ENCODE data around the gene MYBPH. TPM values are rescaled to one million over a fixed set of nuclear protein-coding genes. Genes with fewer than 3 reads are reported as not detected.
A peak's percentile ranks its signal among the peaks of the same experiment; 100 is the strongest.

The MYBPH gene
- total RNA-seq, 1 donor from 2014 or later: not detected

DNA sequence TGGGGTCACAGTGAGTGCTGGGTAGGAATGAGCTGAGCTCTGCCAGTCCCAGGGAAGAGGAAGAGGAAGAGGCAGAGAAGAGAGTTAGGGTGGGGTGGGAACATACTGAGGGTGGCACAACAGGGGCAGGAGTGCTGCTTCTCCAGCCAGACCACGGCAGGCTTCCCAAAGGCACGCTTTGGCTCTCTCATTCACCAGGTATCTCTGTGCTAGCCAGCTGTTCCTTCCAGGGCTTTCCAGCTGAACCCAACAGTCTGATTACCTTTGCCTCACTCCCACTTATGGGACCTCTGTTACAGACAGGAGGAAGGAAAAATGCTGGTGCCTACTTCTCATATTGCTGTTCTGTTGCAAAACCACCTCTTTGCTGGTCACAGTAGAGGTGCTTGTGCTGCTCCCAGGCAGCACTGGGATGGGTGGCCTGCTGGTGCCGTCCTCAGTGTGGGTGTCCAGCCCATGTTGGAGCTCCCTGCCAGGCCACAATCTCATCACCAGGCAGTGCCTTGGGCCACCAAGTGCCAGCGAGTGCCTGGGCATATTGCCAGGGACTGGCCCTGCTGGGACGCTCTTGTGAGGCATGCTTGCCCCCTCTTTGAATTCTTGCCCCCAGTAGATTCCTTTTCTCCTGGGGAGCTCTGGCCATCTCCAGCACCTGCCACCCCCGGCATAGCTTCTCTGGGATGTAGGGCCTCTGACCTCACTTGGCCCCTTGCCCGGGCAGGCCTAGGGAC, 46.0 kb downstream of the MYBPH start:
- no peak for DNase-seq (ENCODE audit: low spot score)

DNA sequence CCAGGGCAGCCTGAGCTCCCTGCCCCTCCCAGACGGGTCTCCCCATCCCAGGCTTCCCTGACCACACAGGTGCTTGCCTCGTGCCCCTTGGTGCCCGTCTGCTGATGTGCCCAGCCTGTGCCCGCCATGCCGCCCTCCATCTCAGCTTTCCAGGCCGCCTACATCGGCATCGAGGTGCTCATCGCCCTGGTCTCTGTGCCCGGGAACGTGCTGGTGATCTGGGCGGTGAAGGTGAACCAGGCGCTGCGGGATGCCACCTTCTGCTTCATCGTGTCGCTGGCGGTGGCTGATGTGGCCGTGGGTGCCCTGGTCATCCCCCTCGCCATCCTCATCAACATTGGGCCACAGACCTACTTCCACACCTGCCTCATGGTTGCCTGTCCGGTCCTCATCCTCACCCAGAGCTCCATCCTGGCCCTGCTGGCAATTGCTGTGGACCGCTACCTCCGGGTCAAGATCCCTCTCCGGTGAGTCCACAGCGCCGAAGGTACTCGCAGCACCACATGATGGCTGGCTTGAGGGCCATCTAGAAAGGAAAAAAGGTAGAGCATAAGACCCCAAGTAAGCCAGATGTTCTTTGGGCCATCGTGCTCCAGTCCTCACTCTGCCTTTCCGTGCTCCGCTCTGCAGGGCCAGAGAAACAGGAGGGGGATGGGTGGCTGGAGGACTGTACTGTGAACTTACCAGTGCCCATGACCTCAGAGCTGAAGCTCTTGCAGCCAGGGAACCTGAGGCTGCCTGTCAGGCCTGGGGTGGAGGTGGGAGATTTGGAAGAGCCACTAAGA, 46.7 kb downstream of the MYBPH start:
- DNase-seq (ENCODE audit: low spot score): no peak

DNA sequence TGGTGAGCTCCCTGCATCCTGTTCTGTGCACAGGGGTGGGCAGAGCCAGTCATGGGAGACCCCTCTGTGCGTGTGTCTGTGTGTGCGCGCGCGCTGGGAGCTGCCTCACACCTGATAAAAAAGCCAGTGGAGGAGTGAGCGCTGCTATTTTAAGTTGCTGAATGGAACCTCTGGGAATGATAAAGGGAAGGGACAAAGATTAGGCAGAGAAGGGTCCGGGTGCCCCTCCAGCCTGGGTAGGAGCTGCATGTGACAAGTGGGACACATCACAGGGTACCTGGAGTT, 47.3 kb downstream of the MYBPH start:
- DNase-seq (ENCODE audit: low spot score): no peak

DNA sequence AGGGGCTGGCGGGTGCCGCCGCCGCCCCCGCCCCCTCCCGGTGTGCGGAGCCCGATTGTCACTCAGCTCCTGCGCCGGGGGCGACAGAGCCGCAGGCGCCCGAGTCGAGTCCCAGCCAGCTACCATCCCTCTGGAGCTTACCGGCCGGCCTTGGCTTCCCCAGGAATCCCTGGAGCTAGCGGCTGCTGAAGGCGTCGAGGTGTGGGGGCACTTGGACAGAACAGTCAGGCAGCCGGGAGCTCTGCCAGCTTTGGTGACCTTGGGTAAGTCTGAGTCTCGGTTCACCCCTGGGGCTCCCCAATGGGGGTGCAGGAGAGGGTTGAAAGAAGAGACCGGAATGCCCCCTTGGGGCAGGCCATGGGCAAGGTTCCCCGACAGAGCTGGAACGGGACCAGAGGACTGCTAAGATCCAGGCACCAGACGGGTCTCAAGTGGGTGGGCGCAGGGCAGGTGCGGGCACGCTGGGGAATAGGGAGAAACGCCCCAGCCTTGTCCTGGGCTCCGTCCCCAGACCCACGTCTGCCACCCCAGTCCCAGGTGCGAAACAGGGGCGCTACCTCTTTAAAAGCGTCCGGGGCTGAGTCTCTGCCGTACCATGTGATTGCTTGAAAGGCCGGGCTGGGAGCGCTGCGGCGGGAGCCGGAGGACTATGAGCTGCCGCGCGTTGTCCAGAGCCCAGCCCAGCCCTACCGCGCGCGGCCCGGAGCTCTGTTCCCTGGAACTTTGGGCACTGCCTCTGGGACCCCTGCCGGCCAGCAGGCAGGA, 47.8 kb downstream of the MYBPH start, which contains the start of gene ADORA1:
TSS of gene ADORA1 (plus strand) at position 61 of the 765 bp plus-strand sequence. CDS start 1,116 bp downstream, outside the sequence.
- DNase-seq (ENCODE audit: low spot score): peak; percentile 77

DNA sequence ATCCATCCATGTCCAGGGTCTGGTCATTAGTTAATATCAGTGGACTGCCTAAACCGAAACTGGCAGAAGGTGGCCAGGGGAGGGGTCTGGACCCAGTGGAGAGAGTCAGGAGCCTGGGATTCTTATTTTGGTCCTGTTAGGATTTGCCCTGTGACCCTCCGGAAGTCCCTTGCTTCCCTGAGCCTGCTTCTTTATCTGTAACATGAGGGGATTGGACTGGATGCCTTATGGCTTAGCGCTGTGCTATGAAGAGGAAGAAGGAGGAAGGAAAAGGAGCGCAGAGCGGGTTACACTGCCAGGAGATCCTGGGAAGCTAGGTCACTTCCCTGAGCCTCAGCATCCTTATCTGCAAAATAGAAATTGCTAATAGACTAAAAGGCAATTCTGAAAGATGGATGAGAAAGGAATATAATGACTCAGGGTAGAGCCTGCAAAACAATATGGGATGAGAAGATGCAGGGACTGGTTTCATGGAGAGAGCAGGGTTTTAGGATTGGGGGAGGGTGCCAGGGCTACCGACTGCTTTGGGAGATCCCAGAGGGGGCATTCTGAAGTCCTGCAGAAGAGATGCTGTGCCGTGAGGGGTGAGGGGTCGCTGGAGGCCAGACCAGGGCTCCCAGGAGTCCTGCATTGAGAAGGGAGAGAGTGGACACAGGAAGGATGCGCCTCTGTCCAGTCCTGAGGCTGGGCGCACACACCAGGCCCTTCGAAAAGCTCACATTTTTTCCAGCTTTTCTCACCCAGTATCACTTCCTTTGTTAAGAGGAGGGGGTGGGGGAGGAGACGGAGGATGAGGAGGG, 48.6 kb downstream of the MYBPH start:
- DNase-seq (ENCODE audit: low spot score): peak; percentile 59

DNA sequence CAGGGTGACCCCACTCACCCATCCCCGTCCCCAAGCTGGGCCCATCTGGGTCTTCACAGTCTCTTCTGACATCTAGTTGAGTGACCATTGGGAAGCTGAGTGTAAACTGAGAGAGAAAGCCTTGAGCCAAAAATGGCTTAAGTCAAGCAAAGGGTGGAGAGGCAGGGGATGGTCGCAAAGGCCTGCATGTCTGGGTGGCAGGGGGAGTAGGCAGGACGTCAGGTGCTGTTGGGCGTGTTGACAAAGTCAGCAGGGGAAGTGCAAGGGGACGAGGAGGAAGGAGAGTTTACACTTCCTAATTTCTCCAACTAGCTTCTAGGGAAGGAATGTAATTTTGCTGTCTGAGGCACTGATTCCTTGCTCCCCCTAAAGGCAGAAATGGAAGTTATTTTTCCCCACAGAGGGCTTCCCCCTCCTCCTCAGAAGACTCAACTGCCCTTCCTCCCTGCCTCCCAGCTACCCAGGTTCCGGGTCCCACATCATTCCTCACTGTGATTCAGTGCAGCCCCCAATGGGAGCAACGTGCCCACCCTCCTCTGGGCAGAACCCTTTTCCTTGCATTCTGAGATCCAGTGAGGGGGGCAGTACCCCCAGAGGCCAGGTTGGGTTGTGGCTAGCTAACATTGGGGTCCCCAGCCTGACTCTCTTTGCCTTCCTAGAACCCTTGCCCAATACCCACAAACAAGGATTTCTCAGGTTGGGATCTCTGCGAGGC, 49.3 kb downstream of the MYBPH start:
- DNase-seq (ENCODE audit: low spot score): peak; percentile 60

DNA sequence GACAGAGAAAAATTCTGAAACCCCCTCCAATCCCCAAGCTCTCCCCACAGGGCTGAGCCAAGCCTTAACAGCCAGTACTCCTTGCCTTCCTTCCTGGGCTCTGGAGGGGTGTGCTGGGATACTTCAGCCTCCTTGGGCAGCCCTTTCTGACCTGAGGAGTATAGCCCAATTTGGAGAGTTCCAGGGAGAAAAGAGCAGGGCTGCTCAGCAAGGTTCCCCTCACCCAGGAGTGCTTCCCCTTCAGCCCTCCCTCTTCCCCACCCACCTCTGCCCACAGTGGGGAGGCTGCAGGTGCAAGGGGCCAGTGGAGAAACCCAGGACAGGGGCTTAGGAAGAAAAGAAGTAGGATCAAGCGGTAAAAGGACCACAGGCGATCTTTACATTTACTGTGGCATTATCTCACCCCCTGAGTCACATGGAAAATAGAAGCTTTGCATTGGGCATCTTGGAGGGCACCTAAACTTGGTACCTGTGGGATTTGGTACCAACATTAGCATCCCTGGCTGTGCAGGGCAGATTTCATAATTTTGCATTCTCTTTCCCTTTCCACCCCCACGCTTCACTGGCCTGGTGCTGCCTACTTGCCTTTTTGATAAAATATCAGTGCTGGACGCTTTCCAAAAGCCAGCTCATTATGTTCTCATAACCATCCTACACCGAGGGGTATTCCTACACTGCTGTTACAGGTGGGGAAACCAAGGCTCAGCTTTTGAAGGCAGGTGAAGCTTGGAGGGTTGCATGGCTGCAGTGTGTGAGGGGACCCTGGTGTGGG, 50.9 kb downstream of the MYBPH start:
- DNase-seq (ENCODE audit: low spot score): no peak

DNA sequence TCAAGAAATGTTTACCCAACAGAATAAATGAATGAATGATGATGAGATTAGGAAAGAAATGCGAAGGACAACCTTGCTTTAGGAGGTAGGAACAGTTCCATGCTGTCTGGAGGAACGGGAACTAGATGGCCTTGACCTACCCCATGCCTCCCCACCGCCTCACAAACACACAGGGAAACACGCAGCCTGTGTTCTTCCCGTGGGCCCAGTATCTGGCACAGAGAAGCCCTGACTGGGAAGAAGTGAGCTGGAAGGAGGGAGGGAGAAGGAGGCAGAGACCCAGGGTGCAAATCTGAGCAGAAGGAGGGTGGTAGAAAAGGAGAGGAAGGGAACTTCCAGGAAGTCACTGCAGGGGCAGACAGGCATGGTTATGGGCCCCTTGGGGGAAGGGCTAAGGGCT, 51.6 kb downstream of the MYBPH start:
- DNase-seq (ENCODE audit: low spot score): no peak

DNA sequence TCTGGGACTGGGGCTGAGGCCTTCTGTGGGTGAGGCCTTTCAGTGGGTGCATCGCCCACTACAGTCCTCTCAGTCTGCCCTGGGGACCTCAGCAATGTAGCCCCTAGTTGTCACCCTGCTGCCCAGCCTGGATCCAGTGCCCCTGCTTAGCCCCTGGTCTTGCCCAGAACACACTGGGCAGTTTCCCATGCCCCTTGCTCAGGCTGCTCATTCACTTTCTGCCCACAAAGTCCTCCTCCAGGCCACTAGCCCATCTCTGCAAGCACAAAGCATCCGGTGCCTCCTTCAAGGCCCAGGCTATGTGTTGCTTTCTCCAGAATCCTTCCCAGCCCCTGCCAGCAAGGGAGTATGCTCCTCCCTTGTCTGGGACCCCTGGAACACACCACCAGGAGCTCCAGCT, 53.5 kb downstream of the MYBPH start:
- DNase-seq (ENCODE audit: low spot score): no peak

DNA sequence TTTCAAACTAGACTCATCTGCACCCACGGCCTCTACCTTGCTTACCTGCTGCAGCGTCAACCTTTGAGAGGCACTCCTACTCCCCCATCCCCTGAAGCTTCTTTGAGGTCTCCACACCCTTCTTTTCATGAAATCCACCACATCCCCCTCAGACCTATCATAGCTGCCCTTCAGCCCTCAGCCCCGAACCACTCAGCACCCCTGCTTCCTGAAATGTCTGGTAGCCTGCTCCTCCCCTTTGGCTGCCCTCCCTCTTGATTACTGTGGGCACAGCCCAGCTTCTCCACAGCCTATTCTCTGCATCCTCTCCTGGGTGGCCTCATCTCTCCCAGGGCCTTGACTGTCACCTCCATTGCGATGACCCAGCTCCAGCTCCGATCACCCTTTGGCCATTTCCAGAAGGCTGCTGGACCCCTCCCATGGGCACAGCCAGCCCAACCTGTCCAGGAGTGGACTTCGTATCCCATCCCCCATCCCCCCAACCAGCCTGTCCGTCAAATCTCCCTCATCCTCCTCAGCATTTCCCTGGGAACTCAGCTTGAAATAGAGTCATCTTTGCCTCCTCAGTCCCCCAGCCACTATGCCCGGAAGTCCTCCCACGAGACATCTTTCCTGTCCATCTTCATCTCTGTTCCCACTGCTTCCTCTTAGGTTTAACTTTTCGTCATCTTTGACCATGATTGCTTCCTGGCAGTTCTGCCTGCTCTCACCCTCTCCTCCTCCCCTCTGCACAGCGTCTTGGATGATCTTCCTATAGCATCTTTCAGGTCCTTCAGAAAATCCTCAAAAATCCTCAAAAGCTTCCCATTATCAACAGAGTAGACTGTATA, 54.2 kb downstream of the MYBPH start:
- no peak for DNase-seq (ENCODE audit: low spot score)

DNA sequence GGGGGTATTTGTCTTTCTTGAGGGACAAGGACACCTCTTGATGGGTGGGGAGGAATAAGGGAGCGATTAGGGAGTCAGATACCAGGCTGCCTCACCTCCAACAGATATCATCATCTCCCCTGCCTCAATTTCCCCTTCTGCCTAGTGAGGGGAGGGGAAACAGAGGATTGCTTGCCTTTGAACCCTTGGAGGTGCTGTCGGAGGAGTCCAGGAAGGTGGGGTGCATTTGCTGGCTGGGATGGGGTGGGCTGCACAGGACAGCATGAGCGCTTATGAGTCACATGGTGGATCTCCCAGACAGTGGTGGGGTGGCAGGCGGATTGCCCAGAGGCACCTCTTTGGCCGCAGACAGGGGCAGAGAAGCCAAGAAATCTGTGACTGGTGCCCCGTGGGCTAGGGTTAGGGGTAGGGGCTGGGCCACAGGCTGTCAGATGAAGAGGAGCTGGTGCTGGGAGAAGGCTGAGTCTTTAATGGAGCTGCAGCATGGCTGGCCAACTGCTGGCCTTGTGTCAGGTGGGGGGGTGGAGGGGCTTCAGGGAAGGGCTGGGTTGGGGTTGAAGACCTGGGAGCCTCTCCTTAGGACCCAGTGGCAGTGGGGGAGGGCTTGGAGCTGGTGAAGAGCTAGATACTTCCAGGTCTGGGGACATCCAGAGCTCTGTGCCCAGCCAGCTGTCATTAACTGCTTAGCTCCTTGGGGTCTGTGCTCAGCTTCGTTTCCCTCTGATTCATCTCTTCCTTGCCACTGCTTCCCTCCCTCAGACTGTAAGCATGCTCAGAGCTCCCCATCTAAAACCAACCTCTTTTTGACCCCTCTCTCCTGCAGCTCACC, 55.1 kb downstream of the MYBPH start:
- no peak for DNase-seq (ENCODE audit: low spot score)

Other genes starting within 250 kb of the MYBPH start
- gene KLHL12, start 248.6 kb downstream of the MYBPH start, total RNA-seq (ENCODE audit: insufficient read depth, low replicate concordance): 21.7 TPM
- 90.8 TPM for gene ADIPOR1, start 217.5 kb downstream of the MYBPH start, total RNA-seq (ENCODE audit: insufficient read depth, low replicate concordance)
- 28.2 TPM for gene CYB5R1, start 208.6 kb downstream of the MYBPH start, total RNA-seq (ENCODE audit: insufficient read depth, low replicate concordance)
- 41.7 TPM for gene TMEM183A, start 168.5 kb downstream of the MYBPH start, total RNA-seq (ENCODE audit: insufficient read depth, low replicate concordance)
- gene PPFIA4, start 149.3 kb downstream of the MYBPH start, total RNA-seq (ENCODE audit: insufficient read depth, low replicate concordance): 23.1 TPM
- 2.6 TPM for gene MYOG, start 89.8 kb downstream of the MYBPH start, total RNA-seq (ENCODE audit: insufficient read depth, low replicate concordance)
- gene ADORA1, start 48.1 kb downstream of the MYBPH start, total RNA-seq (ENCODE audit: insufficient read depth, low replicate concordance): 5.8 TPM
- gene CHI3L1, start 10.9 kb upstream of the MYBPH start, total RNA-seq (ENCODE audit: insufficient read depth, low replicate concordance): 5.8 TPM
- gene CHIT1, start 53.8 kb upstream of the MYBPH start, total RNA-seq (ENCODE audit: insufficient read depth, low replicate concordance): 1.4 TPM
- gene BTG2, start 129.7 kb upstream of the MYBPH start, total RNA-seq (ENCODE audit: insufficient read depth, low replicate concordance): 63.3 TPM
- gene FMOD, start 175.3 kb upstream of the MYBPH start, total RNA-seq (ENCODE audit: insufficient read depth, low replicate concordance): 227 TPM